PFSK-1 (cell line): ENCODE data around the gene GMDS.

ENCODE experiments used
- FOXP2 ChIP-seq: optimal IDR thresholded peaks from 2 replicates; pipeline ENCODE3; 2011; ENCODE audit warnings: borderline replicate concordance, control low read depth, inconsistent platforms; ENCODE audit not compliant: insufficient read depth; ENCODE audit errors: extremely low read length, extremely low read depth
- POLR2AphosphoS5 ChIP-seq: IDR thresholded peaks from 2 replicates; pipeline ENCODE4 v1.6.1; 2012; ENCODE audit warnings: low read depth, mild to moderate bottlenecking, control low read depth, low read length, moderate library complexity
- REST ChIP-seq, 2 experiments: IDR thresholded peaks; 2 replicates each; pipeline versions ENCODE4 v1.6.1 to v1.8.0; 2011 to 2012; ENCODE audit warnings: low read depth in 2 of 2, low read length in 2 of 2, control low read depth in 1 of 2, inconsistent platforms in 1 of 2, mild to moderate bottlenecking in 1 of 2, moderate library complexity in 1 of 2; ENCODE audit not compliant: insufficient read depth in 1 of 2
- SIN3A ChIP-seq: IDR thresholded peaks from 2 replicates; pipeline ENCODE4 v1.6.1; 2012; ENCODE audit warnings: mild to moderate bottlenecking, low read length, moderate library complexity, borderline replicate concordance; ENCODE audit not compliant: insufficient read depth
- TAF1 ChIP-seq: IDR thresholded peaks from 2 replicates; pipeline ENCODE4 v1.6.1; 2012; ENCODE audit warnings: low read length, control low read depth, borderline replicate concordance; ENCODE audit not compliant: insufficient read depth

GMDS gene

GRCh38 chr6:1878330-1878729, 367.1 kb downstream of the GMDS start:
- TF ChIP-seq REST (IDR thresholded peaks at IDR 0.05; ENCODE audit: insufficient read depth in 1 of 2, low read depth in 2 of 2, low read length in 2 of 2): no peak
- no peak for TF ChIP-seq POLR2AphosphoS5
- TF ChIP-seq SIN3A: no peak
- no peak for TF ChIP-seq FOXP2
- no peak for TF ChIP-seq TAF1

- TF ChIP-seq POLR2AphosphoS5: no peak
- TF ChIP-seq REST (IDR thresholded peaks at IDR 0.05; ENCODE audit: insufficient read depth in 1 of 2, low read depth in 2 of 2, low read length in 2 of 2): no peak
Measured at GRCh38 chr6:1873781-1874180, 371.6 kb downstream of the GMDS start.

GRCh38 chr6:1872649-1873131, 372.7 kb downstream of the GMDS start:
- TF ChIP-seq REST (IDR thresholded peaks at IDR 0.05; ENCODE audit: insufficient read depth in 1 of 2, low read depth in 2 of 2, low read length in 2 of 2) (no peak), FOXP2 (peak; percentile 92)

GRCh38 chr6:1871724-1872315, 373.6 kb downstream of the GMDS start:
- no peak for TF ChIP-seq REST (IDR thresholded peaks at IDR 0.05; ENCODE audit: insufficient read depth in 1 of 2, low read depth in 2 of 2, low read length in 2 of 2)
- TF ChIP-seq TAF1: no peak
- no peak for TF ChIP-seq POLR2AphosphoS5
- TF ChIP-seq SIN3A: no peak
- no peak for TF ChIP-seq FOXP2

- TF ChIP-seq TAF1 (no peak), POLR2AphosphoS5 (no peak), REST (IDR thresholded peaks at IDR 0.05; ENCODE audit: insufficient read depth in 1 of 2, low read depth in 2 of 2, low read length in 2 of 2) (no peak), SIN3A (no peak), FOXP2 (no peak)
Measured at GRCh38 chr6:1870932-1871331, 374.5 kb downstream of the GMDS start.
